ENCODE results near the gene SMYD2.

DNA sequence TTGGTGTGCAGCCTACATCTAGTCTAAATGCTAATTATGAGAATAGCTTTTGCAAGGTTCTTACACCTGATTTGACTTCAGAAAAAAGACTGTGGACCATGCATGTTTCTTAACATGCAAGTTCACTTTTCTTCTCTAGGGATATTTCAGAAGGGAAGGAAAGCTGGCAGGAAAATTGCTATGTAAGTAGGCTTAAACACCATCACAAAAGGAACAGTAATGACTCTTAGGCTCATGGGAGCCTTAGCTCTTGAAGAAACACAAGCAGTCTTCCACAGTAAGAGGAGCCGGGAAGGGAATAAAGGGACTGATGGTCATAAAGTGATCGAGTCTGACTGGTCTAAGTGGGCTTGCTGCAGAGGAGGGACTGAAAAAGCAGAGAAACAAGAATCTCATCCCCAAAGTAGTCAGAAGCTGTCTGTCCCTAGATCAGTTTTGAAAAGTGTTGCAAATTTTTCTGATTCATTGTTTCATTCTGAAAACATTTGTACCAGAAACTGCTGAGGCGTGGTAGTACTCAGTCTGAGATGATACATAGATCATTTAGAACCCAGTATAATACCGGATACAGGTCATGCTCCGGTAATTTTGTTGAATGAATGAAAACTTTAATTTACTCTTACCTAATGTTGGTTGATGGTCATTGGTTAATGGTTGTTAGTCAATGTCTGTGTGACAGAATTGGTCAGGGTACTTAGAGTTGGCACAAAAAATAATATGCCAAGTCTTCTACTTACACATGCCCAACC, 40.9 kb downstream of the SMYD2 start:
- TF ChIP-seq CREB1 (CRISPR knock-in tag; IDR thresholded peaks at IDR 0.05; ENCODE audit: low read depth) (no peak), EZH2 (IDR thresholded peaks at IDR 0.05; ENCODE audit: low read depth, unreplicated experiment) (no peak), NANOG (IDR thresholded peaks at IDR 0.05; ENCODE audit: borderline replicate concordance) (no peak), POLR2AphosphoS5 (IDR thresholded peaks at IDR 0.05; ENCODE audit: low read depth) (no peak), EZH2phosphoT487 (IDR thresholded peaks at IDR 0.05; ENCODE audit: unreplicated experiment) (no peak), ZNF331 (CRISPR knock-in tag; IDR thresholded peaks at IDR 0.05; ENCODE audit: low read depth) (no peak), JUNB (IDR thresholded peaks at IDR 0.05; ENCODE audit: unreplicated experiment) (no peak), ZNF114 (CRISPR knock-in tag; IDR thresholded peaks at IDR 0.05) (no peak)
- TF ChIP-seq, protein P1, sequence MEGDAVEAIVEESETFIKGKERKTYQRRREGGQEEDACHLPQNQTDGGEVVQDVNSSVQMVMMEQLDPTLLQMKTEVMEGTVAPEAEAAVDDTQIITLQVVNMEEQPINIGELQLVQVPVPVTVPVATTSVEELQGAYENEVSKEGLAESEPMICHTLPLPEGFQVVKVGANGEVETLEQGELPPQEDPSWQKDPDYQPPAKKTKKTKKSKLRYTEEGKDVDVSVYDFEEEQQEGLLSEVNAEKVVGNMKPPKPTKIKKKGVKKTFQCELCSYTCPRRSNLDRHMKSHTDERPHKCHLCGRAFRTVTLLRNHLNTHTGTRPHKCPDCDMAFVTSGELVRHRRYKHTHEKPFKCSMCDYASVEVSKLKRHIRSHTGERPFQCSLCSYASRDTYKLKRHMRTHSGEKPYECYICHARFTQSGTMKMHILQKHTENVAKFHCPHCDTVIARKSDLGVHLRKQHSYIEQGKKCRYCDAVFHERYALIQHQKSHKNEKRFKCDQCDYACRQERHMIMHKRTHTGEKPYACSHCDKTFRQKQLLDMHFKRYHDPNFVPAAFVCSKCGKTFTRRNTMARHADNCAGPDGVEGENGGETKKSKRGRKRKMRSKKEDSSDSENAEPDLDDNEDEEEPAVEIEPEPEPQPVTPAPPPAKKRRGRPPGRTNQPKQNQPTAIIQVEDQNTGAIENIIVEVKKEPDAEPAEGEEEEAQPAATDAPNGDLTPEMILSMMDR (conservative IDR thresholded peaks at IDR 0.05; ENCODE audit: low read depth in 2 of 2): no peak
- TF ChIP-seq, protein P2, sequence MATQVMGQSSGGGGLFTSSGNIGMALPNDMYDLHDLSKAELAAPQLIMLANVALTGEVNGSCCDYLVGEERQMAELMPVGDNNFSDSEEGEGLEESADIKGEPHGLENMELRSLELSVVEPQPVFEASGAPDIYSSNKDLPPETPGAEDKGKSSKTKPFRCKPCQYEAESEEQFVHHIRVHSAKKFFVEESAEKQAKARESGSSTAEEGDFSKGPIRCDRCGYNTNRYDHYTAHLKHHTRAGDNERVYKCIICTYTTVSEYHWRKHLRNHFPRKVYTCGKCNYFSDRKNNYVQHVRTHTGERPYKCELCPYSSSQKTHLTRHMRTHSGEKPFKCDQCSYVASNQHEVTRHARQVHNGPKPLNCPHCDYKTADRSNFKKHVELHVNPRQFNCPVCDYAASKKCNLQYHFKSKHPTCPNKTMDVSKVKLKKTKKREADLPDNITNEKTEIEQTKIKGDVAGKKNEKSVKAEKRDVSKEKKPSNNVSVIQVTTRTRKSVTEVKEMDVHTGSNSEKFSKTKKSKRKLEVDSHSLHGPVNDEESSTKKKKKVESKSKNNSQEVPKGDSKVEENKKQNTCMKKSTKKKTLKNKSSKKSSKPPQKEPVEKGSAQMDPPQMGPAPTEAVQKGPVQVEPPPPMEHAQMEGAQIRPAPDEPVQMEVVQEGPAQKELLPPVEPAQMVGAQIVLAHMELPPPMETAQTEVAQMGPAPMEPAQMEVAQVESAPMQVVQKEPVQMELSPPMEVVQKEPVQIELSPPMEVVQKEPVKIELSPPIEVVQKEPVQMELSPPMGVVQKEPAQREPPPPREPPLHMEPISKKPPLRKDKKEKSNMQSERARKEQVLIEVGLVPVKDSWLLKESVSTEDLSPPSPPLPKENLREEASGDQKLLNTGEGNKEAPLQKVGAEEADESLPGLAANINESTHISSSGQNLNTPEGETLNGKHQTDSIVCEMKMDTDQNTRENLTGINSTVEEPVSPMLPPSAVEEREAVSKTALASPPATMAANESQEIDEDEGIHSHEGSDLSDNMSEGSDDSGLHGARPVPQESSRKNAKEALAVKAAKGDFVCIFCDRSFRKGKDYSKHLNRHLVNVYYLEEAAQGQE (IDR thresholded peaks at IDR 0.05; ENCODE audit: unreplicated experiment): no peak
- TF ChIP-seq, protein P3, sequence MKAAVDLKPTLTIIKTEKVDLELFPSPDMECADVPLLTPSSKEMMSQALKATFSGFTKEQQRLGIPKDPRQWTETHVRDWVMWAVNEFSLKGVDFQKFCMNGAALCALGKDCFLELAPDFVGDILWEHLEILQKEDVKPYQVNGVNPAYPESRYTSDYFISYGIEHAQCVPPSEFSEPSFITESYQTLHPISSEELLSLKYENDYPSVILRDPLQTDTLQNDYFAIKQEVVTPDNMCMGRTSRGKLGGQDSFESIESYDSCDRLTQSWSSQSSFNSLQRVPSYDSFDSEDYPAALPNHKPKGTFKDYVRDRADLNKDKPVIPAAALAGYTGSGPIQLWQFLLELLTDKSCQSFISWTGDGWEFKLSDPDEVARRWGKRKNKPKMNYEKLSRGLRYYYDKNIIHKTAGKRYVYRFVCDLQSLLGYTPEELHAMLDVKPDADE (IDR thresholded peaks at IDR 0.05): no peak

All from GM23338 (cell line).